Measurements from ENCODE around the gene MSRB1. TPM values are rescaled to one million over a fixed set of nuclear protein-coding genes. Genes with fewer than 3 reads are reported as not detected.
A peak's percentile ranks its signal among the peaks of the same experiment; 100 is the strongest.
"Not testable (repeated sequence)": the region's sequence is repeated elsewhere in the genome, so short reads cannot be mapped to it uniquely, and the experiment has no call there.

MSRB1 gene
- total RNA-seq, 2 donors from 2014 or later, result 20.6 to 23.5 TPM

GRCh38 chr16:1940273-1941161, 2.5 kb downstream of the MSRB1 start:
- Histone ChIP-seq H3K27ac (ENCODE audit: low read depth, low read length) (no peak overlapping the region), H3K36me3 (ENCODE audit: control insufficient read depth, insufficient read depth, low read length) (peaks cover 4% of the 10 kb centered on the region), H3K4me1 (ENCODE audit: control insufficient read depth, insufficient read depth, low read length) (no peaks in the 10 kb centered on the region), H3K9me3 (ENCODE audit: control insufficient read depth, low read length) (no peaks in the 10 kb centered on the region), H3K4me3 (ENCODE audit: low read length) (no peak overlapping the region), H3K27me3 (ENCODE audit: control insufficient read depth, insufficient read depth, low read length, poor library complexity, severe bottlenecking) (no peaks in the 10 kb centered on the region), H3K9ac (ENCODE audit: extremely low read depth, low read length, poor library complexity, severe bottlenecking) (no peak overlapping the region)
- no peak overlapping the region for H3K27ac Mint-ChIP-seq
- 93 to 98% methylated on average over 14 to 23 of the region's 23 CpGs for WGBS, 2 experiments (ENCODE audit: insufficient coverage in 1 of 2, insufficient read length in 1 of 2)
- H3K4me1 Mint-ChIP-seq, result peaks cover 3% of the 10 kb centered on the region
- no peaks in the 10 kb centered on the region for H3K9me3 Mint-ChIP-seq
- peaks cover 10% of the 10 kb centered on the region for H3K27me3 Mint-ChIP-seq (ENCODE audit: insufficient read depth)
- no peak overlapping the region for H3K4me3 Mint-ChIP-seq
- peak; percentile 35 for DNase-seq
- peaks cover 22% of the 10 kb centered on the region for H3K36me3 Mint-ChIP-seq (ENCODE audit: low read depth)
- TF ChIP-seq, protein P1, sequence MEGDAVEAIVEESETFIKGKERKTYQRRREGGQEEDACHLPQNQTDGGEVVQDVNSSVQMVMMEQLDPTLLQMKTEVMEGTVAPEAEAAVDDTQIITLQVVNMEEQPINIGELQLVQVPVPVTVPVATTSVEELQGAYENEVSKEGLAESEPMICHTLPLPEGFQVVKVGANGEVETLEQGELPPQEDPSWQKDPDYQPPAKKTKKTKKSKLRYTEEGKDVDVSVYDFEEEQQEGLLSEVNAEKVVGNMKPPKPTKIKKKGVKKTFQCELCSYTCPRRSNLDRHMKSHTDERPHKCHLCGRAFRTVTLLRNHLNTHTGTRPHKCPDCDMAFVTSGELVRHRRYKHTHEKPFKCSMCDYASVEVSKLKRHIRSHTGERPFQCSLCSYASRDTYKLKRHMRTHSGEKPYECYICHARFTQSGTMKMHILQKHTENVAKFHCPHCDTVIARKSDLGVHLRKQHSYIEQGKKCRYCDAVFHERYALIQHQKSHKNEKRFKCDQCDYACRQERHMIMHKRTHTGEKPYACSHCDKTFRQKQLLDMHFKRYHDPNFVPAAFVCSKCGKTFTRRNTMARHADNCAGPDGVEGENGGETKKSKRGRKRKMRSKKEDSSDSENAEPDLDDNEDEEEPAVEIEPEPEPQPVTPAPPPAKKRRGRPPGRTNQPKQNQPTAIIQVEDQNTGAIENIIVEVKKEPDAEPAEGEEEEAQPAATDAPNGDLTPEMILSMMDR (conservative IDR thresholded peaks at IDR 0.05), result no peak

GRCh38 chr16:1939833-1940232, 3.2 kb downstream of the MSRB1 start:
- not testable (repeated sequence) for H3K27me3 ChIP-seq (ENCODE audit: control insufficient read depth, insufficient read depth, low read length, poor library complexity, severe bottlenecking); H3K27ac Mint-ChIP-seq; H3K4me1 ChIP-seq (ENCODE audit: control insufficient read depth, insufficient read depth, low read length); H3K9ac ChIP-seq (ENCODE audit: extremely low read depth, low read length, poor library complexity, severe bottlenecking); H3K9me3 ChIP-seq (ENCODE audit: control insufficient read depth, low read length); H3K27ac ChIP-seq (ENCODE audit: low read depth, low read length); H3K9me3 Mint-ChIP-seq; DNase-seq; H3K36me3 ChIP-seq (ENCODE audit: control insufficient read depth, insufficient read depth, low read length); H3K4me1 Mint-ChIP-seq; H3K4me3 ChIP-seq (ENCODE audit: low read length); H3K4me3 Mint-ChIP-seq
- WGBS, 2 experiments (ENCODE audit: insufficient coverage in 1 of 2, insufficient read length in 1 of 2), result 90 to 95% methylated on average over 8 of the region's 8 CpGs
- H3K27me3 Mint-ChIP-seq (ENCODE audit: insufficient read depth), result peaks cover 10% of the 10 kb centered on the region
- peaks cover 22% of the 10 kb centered on the region for H3K36me3 Mint-ChIP-seq (ENCODE audit: low read depth)

GRCh38 chr16:1938910-1939309, 4.1 kb downstream of the MSRB1 start:
- 93 to 99% methylated on average over 15 to 17 of the region's 17 CpGs for WGBS, 2 experiments (ENCODE audit: insufficient coverage in 1 of 2, insufficient read length in 1 of 2)
- H3K4me1 Mint-ChIP-seq, result peaks cover 3% of the 10 kb centered on the region
- TF ChIP-seq, protein P1 (conservative IDR thresholded peaks at IDR 0.05), result no peak
- no peak overlapping the region for H3K4me3 Mint-ChIP-seq
- H3K27me3 ChIP-seq (ENCODE audit: control insufficient read depth, insufficient read depth, low read length, poor library complexity, severe bottlenecking), result no peaks in the 10 kb centered on the region
- H3K27ac Mint-ChIP-seq, result no peak overlapping the region
- no peak overlapping the region for H3K9ac ChIP-seq (ENCODE audit: extremely low read depth, low read length, poor library complexity, severe bottlenecking)
- no peaks in the 10 kb centered on the region for H3K9me3 ChIP-seq (ENCODE audit: control insufficient read depth, low read length)
- no peak overlapping the region for H3K4me3 ChIP-seq (ENCODE audit: low read length)
- peaks cover 22% of the 10 kb centered on the region for H3K36me3 Mint-ChIP-seq (ENCODE audit: low read depth)
- H3K27me3 Mint-ChIP-seq (ENCODE audit: insufficient read depth), result peaks cover 4% of the 10 kb centered on the region
- H3K9me3 Mint-ChIP-seq, result no peaks in the 10 kb centered on the region
- no peak for DNase-seq
- no peaks in the 10 kb centered on the region for H3K4me1 ChIP-seq (ENCODE audit: control insufficient read depth, insufficient read depth, low read length)
- H3K27ac ChIP-seq (ENCODE audit: low read depth, low read length), result no peak overlapping the region
- H3K36me3 ChIP-seq (ENCODE audit: control insufficient read depth, insufficient read depth, low read length), result peaks cover 4% of the 10 kb centered on the region

All from endodermal cell (in vitro differentiated cells).